ENCODE data around the gene LAMB1.

The LAMB1 gene

GRCh38 chr7:107882766-107883165 lies 120.2 kb downstream of the LAMB1 start:
- no peak for DNase-seq

GRCh38 chr7:107879400-107880035 lies 123.4 kb downstream of the LAMB1 start:
- DNase-seq = peak in 13 of 58 donors; percentile 1 to 48 (median 7)

- no peak for DNase-seq
Observed at GRCh38 chr7:107878636-107879035, 124.3 kb downstream of the LAMB1 start.

- DNase-seq = no peak
Observed at GRCh38 chr7:107877731-107878382, 125.1 kb downstream of the LAMB1 start.

GRCh38 chr7:107876916-107877315 lies 126.0 kb downstream of the LAMB1 start:
- DNase-seq = no peak

GRCh38 chr7:107874605-107875446 lies 128.1 kb downstream of the LAMB1 start:
- peak in 17 of 58 donors; percentile 1 to 65 (median 16) for DNase-seq

GRCh38 chr7:107874111-107874510 lies 128.8 kb downstream of the LAMB1 start:
- no peak for DNase-seq

All from anterior cingulate cortex (tissue), 58 donors.